EL (cell line): ENCODE measurements around the gene KTN1.

Source experiments
- DNase-seq: peaks from one replicate; pipeline ENCODE4 v3.0.0-alpha.2; 2016

Gene KTN1

DNA sequence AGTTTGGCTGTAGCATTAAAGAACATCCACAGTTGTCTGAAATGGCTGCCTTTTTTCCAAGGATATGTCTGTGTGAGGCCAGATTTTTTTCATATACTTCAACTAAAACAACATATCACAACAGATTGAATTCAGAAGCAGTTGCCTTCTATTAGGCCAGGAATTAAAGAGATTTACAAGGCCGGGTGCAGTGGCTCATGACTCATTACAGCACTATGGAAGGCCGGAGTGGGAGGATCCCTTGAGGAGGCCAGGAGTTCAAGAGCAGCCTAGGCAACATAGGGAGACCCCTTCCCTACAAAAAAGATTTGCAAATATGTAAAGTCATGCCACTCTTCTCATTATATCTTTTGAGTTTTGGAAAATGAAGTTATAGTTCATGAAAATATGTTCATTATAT, 108.6 kb downstream of the KTN1 start:
- DNase-seq, result peak; percentile 47

DNA sequence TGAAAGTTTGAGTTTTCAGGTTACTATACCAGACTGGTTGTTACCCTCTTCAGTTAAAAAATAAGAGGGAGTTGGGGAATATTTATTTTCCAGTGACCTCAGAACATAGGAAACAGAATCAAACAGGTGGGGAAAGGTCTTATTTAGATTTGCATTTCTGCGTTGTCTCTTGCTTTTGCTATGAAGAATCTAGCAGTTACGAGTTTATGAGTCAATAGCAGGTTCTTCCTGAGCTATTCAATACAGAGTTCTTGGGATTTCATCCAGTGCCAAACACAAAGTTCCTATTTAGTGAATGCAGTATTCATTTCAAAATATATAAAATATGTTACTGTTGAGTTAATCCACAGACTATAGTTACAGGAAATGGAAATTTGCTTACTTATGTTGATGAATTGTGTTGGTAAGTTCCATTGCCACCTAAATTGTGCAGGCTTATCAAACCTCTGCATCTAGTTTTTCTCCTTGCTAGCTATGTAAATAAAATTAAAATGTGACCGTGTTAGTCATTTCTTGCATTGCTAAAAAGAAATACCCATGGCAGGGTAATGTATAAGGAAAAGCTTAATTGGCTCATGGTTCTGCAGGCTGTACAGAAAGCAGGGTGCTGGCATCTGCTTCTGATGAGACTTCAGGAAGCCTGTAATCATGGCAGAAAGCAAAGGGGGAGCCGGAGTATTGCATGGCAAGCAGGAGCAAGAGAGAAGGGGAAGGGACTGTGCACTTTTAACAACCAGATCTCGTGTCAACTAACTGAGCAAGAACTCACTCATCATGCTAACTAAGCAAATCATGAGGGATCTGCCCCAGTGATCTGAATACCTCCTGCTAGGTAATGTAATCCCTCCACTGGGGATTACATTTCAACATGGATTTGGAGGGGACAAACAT, 110.2 kb downstream of the KTN1 start:
- DNase-seq, result no peak

DNA sequence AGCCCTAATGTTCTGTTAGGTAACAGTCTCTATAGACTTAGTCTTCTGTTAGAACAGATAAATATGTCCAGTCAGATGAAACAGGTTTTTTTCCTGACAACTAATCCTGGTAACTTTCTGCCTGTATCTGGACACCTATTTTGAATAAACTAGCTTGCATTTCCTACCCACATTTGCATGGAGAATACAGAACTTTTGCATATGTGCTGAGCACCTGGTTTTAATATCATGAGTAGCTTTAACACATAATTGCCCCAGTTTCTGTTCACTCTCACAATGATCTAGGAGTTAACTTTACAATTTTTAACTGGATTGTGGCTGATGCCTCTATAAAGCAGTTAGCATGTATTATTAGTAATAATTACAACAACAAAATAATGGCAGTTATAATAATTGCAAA, 111.7 kb downstream of the KTN1 start:
- no peak for DNase-seq

DNA sequence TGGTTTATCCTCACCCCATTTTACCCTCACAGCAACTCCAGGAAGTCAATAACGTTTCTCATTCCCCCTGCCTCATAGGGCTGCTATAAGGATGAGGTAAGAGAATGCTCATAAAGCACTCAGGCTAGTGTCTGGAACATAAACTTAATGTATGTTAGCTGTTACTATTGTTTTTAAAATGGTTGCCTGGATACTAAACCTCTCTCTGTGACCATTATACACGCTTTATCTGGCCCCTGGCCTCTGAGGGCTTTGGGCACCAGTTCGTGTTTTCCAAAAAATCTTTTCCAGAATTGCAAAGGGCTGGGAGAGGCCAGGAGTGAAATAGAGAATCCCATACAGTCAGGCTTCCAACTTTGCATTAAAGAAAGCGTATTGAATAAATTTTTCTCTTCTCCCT, 113.9 kb downstream of the KTN1 start:
- DNase-seq, result no peak

DNA sequence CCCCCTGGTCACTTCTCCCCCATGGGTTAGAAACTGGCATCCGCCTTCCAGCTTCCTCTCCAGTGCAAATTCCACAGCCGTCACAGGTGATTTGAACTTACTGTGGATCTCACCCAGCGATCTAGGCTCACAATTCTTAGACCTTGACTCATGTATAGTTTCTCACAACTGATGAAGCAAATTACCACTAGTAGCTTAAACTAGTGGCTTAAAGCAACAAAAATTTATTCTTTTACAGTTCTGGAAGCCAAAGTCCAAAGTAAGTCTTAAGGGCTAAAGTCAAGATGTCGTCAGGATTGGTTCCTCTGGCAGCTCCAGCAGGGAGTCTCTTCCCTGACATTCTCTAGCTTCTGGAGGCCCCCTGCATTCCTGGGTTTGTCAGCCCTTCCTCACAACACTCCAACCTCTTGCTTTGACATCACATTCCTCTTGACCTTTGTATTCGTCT, 117.4 kb downstream of the KTN1 start:
- no peak for DNase-seq

DNA sequence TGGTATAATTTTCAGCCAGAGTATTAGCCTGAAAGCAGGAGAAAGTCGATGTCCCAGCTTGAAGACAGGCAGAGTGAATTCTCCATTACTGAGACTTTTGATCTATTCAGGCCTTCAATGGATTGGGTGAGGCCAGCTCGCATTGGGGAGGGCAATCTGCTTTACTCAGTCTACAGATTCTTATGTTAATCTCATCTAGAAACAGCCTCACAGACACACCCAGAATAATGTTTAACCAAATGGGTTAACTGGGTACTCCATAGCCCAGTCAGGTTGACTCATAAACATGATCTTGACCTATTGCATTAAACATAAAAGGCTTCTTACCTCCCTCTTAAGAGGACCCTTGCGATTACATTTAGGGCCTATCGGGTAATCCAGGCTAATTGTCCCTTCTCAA, 118.0 kb downstream of the KTN1 start:
- no peak for DNase-seq

DNA sequence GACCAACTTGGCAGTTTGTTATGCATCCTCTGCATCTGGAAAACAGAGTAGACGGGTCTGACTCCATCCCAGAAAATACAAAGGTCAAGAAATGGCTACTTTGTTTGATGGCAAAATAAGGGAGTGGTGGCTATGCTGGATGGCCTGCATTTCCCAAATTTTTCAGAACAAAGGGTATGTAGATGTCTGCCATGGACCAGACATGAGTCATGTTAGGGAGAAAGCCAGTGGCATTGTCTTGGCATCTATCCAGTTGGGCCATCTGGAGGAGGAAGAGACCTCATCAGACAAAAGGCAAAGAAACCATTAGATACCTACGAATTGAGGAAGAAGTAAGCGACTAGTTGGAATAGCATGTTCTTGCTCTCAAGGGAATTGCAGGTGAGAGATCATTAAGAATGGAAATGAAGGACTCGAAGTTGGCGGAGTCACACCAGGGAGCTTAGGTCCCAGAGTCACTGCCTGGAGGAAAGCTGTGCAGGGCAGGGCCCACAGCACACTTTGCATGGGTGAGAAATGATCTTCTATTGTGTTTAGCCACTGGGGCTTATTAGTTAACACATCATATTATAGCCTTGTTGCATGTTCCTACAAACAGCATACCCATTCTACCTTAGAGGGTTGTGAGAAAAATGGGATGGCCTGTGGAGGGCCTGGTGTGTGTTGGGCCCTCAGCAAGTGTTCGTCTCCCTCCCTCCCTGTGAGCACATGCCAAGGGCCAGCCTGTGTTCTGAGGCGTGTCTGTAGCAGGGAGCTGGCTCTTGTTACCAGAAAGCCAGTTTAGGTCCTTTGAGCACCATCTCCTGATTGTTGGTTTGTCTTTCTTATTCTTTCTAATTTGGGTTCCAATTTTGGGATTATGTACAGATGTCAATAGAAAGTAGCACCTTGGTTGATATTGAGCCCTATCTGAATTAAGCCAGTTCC, 119.4 kb downstream of the KTN1 start:
- DNase-seq, result peak; percentile 79

DNA sequence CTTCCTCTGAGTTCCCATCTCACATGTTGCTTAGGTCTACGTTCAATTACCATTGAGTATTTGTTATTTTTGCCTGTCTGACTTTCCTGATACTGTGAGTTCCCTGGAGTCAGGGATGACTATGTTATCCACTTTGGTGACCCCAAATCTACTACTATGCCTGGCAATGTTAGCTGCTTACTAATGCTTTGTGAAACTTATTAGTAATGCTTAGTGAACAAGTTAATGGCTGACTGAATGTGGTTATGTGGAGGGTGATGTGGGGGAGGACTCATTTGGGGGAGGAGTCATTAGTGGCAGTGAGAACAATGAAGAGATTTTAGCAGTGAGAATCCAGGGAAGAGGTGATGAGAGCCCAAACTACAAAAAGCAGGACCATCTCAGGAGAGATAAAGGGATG, 121.6 kb downstream of the KTN1 start:
- DNase-seq, result peak; percentile 44

DNA sequence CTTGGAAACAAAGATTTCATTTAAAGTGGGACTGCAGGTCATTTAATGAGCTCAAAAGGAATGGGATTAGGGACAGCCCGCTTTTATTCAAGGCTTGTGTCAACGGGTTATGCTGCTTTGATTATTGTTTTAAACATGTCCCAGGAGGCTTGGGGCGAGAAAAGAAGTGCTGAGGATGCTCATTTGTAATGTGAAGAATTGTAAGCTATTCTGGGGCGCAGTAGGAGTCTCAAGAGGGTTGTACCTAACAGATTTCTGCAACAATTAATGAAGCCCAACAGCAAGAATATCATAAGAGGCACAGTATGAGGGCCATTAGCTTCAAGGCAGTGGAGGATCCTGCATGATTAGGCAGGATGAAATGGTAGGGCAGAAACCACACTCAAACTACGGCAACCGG, 122.5 kb downstream of the KTN1 start:
- no peak for DNase-seq

DNA sequence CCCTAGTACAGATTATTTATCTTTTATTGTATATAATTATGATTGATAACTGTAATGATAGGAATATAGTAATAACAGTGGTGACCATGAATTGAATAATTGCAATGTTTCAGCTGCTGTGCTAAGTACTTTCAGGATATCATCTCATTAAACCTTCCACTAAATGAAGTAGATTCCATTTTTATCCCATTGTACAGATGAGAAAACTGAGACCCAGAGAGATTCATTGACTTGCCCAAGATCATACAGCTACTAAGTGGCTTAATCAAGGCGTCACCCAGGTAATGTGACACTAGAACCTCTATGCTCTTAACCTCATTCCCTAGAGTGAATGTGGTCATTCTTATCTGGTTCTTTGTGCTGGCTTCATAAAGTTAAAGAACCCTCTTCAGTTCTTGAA, 124.6 kb downstream of the KTN1 start:
- no peak for DNase-seq

DNA sequence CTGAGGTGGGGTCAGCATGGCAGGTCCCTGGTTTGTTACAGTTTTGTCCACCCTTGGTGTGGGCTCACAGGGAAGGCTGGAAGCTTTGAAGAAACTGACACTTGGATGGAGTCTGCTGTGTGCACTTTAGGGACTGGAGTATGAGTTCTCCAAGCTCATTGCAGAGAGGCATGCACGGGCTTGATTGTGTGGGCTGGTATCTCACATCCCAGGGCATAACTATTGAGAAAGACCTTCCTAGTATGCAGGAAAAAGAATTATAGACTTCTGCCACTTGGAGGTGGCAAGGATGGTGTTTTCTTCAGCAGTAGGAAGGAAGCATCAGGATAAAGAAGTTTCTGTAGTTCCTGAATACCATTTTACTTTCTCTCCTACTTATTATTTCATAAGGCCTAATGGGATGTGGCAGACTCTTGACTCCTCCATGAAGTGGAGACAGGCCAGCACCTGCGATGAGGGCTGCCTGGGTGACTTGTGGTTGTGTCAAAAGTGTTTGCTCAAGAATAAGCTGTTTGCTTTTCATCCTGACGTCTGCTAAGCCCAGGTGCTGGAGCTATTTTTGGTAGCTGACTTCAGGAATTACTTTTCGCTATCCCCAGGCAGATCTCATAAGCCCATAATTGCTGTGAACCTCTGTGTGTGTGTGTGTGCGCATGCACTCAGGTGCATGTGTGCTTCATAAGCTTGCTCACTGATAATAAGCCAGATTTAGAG, 125.8 kb downstream of the KTN1 start:
- DNase-seq, result no peak

DNA sequence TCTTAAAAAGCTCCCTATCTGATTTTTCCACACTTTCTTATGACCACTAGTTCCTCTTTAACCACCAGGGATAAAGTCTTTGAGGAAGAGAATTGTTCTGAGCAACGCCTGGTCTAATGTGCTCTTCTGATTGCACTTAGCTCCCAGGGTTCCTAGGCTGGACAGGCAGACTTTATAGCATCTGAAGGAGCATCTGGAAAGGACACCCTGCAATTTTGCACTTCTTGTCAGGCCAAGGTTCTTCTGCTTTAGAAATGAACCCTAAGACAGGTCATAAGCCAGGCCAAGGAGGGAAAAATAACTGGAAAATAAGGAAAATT, 126.3 kb downstream of the KTN1 start:
- no peak for DNase-seq

DNA sequence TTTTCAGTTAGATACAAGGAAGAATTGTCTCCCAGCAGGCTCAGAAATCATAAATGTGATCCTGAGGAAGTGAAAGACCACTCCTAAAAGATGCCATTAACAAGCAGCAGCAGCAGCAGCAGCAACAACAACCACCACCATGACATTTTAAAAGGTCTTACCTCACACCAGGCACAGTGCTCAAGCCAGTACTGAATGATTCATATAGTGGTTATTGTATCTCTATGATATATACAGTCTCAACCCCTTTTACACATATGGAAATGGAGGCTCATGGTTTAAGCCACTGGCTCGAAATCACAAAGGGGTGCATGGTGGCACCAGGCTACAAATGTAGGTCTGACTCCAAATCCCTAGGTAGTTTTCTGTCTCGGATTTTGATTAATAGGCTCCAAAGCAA, 126.9 kb downstream of the KTN1 start:
- no peak for DNase-seq

DNA sequence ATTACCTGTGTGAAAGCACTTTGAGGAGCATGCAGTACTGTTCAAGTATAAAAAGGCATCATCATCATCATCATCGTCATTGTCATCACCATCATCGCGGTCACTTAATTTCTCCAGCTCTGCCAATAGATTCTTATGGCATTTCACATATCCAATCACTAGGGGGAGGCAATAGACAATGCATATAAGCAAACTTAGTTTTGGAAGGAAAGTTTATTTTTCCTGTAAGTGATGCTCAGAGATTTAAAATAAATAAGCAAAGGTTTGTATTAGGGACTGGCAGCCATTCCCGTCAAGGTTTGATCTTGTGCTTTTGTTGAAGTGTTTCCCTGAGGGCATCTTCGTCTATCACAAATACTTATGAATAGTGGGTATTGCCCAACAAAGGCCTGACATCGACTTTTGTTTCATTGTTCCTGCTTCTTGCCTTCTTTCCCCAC, 127.4 kb downstream of the KTN1 start:
- peak; percentile 48 for DNase-seq

DNA sequence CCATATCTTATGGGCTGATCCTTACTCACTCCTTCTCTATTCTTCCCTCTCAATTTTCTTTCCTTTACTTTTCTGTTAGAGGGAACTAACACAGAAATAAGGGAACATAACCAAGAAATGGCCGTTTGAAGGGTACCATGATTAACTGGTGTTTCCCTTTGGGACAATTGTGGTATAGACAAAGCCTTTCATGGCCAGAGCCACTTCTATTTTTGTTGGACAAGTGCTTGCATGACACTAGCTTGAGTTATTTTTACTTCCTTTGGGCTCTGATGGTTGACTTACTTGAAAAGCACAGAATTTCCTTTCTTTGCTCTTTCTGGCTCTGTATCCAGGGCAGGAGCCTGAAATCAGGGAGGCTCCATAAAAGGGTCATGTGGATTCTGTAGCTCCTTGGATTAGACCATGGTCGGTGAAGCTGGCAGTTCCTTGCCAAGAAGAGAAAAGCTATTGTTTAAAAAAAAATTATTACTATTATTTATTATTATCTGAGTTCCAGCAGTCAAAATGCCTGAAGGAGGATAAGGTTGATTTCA, 130.6 kb downstream of the KTN1 start:
- DNase-seq, result no peak

DNA sequence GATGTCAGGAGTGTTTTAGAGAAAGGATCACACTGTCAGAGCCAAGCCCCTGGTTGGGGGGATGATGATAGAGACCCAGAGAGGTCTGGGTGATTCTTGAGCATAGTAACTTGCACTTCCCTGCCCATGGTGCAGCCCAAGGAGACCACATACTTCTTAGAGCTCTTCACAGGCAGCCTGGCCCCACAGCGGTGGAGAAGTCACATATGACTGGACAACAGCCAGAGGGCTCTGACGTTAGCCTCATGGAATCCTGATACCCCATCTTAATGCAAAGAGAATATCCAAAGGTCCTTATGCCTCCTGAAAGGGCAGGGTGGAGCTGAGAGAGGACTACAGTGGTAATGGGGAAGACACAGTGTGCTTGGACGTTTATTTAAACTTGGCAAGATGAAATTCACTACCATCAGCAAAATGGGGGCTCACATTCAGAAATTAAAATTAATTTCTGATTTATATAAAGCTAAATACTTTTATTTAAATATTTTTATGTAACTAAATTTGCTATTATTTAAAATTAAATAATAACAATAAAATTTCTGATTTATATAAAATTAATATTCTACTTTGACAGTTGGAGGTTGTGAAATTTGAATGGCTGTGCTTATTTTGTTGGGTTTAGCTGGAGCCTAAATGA, 131.3 kb downstream of the KTN1 start:
- DNase-seq, result peak; percentile 91

DNA sequence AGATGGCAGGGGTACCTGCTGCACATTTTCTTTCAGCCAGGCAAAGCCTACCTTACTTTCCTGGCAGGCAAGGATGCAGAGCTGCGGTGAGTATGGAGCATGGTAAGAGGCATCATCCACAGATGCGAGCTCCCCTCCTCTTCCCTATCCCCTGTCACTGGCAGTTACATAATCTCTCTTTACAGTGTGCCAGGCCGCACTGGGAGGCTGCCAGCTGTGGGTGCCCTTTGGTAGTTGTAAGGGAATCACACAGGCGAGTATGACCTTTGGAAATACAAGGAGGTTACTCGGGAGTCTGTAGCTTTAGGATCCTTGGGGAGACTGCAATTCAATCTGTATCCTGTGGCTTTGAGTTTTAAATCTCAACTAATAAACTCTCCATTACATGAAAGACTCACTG, 132.5 kb downstream of the KTN1 start:
- DNase-seq, result no peak

DNA sequence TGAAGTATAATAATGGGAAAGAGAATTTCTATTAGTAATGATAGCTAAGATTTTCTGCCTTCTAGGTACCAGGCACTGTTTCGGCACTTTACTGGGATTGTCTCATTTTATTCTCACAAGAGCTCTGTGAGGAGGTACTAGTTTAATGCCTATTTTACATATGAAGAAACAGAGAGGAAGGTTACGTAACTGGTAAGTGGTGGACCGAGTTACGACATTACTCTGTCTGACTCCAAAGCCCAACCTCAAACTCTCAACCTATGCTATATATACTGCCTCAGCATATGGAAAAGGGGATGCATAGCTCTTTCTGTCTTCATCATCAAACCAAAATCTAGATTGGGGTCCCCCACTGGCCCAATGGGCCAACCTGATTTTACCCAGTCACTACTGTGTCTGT, 133.5 kb downstream of the KTN1 start:
- DNase-seq, result no peak

DNA sequence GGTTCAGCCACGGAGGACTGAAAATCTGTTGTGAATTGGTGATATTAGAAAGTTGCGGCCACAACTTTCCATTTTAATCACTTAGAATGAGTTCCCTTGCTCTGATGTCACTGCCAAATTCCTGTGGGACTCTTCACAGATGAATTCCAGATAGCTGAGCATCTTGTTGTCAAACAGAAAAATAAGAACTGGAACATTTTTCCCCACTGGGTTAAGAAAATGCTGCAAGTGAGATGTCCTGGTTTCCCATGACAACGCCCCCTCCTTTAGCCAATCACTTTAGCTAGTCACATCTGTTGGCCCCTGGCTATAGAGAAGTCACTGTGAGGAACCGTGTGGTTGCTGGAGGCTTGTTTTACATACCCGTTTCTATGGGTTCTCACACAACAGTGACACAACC, 135.9 kb downstream of the KTN1 start:
- DNase-seq, result peak; percentile 93

DNA sequence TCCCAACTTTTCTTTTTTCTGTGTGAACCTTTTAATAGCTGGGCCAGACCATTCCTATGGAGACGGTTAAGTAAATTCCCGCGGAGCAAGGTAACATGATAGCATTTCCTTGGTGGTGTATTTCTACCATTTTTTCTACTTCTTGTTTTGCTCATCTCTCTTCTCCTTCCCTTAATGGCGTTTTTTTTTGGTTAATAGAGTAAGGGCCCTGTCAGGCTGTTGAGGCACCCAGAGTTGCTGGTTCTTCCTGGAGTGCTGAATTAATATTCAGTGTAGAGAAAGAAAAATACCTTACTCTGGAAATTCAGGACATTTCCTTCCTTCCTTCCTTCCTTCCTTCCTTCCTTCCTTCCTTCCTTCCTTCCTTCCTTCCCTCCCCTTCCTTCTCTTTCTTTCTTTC, 137.6 kb downstream of the KTN1 start:
- DNase-seq, result no peak

DNA sequence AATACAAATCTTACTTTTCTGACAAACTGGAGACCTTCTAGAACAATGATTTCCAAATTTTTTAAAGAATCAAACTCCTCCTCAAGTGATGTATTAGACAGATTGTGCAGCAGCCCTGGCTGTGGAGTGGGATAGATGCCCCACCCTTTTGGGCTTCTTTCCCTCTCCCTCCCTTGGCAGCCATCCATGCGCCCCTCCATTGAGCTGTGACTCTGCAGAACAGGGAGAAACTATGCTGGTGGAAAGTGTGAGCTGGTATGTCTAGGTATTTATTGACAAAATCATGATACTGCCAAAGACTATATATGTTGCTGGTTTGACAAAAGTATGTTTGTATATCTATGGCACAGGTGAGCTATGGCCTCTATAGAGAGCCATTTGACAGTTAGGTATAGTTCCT, 138.5 kb downstream of the KTN1 start:
- DNase-seq, result no peak

DNA sequence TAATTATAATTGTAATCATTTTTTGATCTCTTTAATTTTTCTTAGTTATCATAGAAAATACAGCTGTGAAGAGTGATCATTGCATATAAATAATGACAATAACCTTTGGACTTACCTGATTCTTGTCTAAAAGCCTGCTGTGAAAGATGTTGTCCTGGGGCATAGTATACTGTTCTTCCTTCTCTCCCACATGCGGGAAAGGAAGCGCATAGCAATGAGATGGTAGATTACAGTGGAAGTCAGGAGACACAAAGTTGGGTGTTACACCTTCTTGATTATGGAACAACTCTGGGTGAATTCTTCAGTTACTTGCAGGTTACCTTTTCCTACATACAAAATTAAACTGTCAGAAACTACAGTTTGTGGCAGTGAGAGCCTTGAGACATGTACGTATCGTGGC, 140.8 kb downstream of the KTN1 start:
- no peak for DNase-seq

DNA sequence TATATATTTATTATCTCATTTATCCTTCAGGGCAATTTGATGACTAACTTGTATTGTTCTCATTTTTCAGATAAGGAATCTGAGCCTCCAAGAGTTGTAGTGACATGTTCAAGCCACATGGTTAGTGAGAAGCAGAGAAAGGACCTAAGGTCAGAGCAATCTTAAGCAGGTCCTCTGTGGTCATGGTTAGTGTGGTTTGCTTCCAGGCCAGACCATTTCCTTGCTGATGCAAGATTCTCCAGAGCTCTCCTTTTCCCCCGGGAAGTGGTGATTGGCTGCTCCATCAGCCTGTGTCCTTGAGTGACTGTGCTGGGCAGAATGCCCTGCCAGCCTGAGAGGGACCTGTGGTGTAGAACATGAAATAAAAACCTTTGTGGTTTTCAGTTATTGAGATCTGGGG, 141.3 kb downstream of the KTN1 start:
- peak; percentile 92 for DNase-seq
